Aortic smooth muscle cell (primary cell): ENCODE results near the gene ALG6. TPM values are rescaled to one million over a fixed set of nuclear protein-coding genes. Genes with fewer than 3 reads are reported as not detected.

ENCODE experiments used
- total RNA-seq: library from RNA; depleted of rRNA; stranded (reverse); fragments of >200 nt; gene quantifications from 2 replicates; pipeline ENCODE4 v1.2.3, GENCODE V29; 2014

The ALG6 gene
- 8.6 and 8.7 TPM in 2 replicates for total RNA-seq

DNA sequence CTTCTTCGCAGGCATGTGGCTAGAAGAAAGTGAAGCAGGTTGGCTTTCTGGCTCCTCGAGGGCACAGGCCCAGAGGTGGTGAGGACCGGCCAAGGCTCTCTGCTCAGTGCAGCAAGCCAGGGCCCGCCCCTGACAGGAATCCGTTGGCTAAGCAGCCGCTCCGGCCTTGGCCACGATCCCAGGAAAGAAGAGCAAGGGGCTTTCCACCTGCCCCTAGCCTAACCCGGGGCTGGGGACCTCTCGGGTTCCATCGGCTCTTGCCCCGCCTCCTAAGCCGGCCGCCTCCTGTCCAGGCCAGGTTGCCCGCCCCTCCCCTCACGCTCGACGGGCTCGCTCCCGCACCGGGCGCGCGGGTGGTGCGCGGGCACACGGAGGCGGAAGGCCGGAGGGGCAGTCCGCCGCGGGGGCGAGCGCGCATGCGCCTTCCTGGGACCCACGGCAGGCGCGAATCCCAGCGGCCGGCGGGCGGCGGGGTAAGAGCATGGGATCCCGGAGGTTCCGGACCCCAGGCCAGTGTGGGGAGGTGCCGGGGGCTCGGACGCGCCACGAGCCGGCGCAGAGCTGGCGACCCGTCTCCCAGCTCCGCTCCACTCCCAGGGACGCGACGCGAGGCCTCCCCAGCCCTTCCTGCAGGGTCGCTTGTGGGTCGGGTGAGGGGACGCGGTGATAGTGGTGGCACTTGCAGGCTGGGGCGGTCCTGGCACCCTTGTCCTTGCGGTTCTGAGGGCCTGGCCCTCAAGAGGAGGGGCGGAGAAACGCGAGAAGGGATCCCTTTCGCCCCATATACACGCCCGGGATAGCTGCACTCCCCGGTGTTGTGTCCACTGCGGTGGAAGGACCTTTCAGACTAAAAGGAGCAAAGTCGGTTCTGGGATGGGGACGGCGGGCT, at the start of gene ALG6:
TSS of gene ALG6 (plus strand) at position 413 of the 889 bp plus-strand sequence. CDS start 3,351 bp downstream, outside the sequence.

GRCh38 chr1:63322114-63322943, 45.1 kb upstream of the ALG6 start, which contains the start of gene FOXD3:
TSS of gene FOXD3 (plus strand) at chr1:63322567. CDS start at chr1:63323059, 492 bp downstream.

Other genes with a start within 250 kb of the ALG6 start
- not detected in 2 replicates for gene FOXD3, start 45.1 kb upstream of the ALG6 start, total RNA-seq
- 22.4 and 23.8 TPM in 2 replicates for gene ITGB3BP, start 155.6 kb downstream of the ALG6 start, total RNA-seq
- gene EFCAB7, start 155.9 kb downstream of the ALG6 start, total RNA-seq, result 7.6 and 8.7 TPM in 2 replicates
- 26.0 and 28.4 TPM in 2 replicates for gene PGM1, start 225.8 kb downstream of the ALG6 start, total RNA-seq